Coronary artery (tissue), 2 donors: Measurements from ENCODE around the gene C11orf24.

Experiments
- DNase-seq: peaks from one replicate; pipeline ENCODE4 v3.0.0-alpha.2; 2017; ENCODE audit warnings: low spot score
- H3K27ac ChIP-seq, 2 donors: fragments of 200-600 bp; sonication (generic); one replicate each; pipeline ENCODE4 v1.5.1; 2016 to 2019
- H3K4me3 ChIP-seq: fragments of 200-600 bp; sonication (generic); 2 replicates; pipeline ENCODE4 v1.5.1; 2016; ENCODE audit warnings: mild to moderate bottlenecking, moderate library complexity
- TF ChIP-seq, protein P1 (sequence below): fragments of 200-600 bp; sonication (generic); IDR thresholded peaks from one replicate; pipeline ENCODE4 v1.5.1; 2019; ENCODE audit warnings: antibody characterized with exemption

C11orf24 gene

DNA sequence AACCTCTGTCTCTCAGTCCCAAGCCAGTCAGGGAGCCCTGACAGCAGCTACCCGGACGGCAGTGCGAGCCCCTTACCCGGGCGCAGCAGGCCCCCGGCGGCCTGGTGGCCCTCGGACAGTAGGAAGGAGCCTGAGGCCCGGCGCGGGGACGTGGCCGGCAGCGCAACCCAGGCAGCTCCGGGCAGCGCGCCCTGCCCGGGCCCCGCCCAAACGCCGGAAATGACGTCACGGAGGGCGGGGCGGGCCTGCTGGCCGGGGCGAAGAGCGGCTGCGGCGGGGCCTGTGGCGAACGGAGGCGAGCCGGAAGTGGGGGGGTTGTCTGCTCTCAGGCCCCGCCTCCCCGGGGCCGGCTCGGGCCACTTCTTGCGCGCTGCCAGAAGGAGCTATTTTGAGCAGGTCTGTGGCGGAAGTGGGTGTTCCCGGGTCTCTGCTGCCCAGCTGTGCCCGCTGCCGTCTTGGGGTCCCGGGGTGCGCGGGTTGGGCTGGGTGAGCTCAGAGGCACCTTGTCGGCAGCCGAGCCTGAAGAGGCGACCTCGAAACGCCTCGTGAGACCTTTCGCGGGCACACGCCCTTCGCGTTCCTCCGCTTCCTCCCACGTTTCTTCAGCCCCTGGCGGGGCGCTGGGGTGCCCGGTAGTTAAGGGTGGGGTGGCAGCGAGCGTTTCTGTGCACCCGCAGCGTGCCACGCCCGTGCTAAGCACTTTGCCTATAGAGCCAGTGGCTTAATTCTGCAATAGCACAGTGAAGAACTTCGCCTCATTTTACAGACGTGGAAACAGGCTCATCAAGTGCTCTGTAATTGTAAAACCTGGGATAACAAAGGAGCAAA is at the start of gene C11orf24:
TSS of gene C11orf24 (minus strand) at position 193 of the 828 bp plus-strand sequence. CDS start 8,206 bp downstream, outside the sequence.
- peak; percentile 96 for DNase-seq
- H3K27ac ChIP-seq: peak within 1 kb of the TSS; percentile 85 to 86
- TF ChIP-seq, protein P1, sequence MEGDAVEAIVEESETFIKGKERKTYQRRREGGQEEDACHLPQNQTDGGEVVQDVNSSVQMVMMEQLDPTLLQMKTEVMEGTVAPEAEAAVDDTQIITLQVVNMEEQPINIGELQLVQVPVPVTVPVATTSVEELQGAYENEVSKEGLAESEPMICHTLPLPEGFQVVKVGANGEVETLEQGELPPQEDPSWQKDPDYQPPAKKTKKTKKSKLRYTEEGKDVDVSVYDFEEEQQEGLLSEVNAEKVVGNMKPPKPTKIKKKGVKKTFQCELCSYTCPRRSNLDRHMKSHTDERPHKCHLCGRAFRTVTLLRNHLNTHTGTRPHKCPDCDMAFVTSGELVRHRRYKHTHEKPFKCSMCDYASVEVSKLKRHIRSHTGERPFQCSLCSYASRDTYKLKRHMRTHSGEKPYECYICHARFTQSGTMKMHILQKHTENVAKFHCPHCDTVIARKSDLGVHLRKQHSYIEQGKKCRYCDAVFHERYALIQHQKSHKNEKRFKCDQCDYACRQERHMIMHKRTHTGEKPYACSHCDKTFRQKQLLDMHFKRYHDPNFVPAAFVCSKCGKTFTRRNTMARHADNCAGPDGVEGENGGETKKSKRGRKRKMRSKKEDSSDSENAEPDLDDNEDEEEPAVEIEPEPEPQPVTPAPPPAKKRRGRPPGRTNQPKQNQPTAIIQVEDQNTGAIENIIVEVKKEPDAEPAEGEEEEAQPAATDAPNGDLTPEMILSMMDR: no peak
- H3K4me3 ChIP-seq: peak within 1 kb of the TSS; percentile 86

DNA sequence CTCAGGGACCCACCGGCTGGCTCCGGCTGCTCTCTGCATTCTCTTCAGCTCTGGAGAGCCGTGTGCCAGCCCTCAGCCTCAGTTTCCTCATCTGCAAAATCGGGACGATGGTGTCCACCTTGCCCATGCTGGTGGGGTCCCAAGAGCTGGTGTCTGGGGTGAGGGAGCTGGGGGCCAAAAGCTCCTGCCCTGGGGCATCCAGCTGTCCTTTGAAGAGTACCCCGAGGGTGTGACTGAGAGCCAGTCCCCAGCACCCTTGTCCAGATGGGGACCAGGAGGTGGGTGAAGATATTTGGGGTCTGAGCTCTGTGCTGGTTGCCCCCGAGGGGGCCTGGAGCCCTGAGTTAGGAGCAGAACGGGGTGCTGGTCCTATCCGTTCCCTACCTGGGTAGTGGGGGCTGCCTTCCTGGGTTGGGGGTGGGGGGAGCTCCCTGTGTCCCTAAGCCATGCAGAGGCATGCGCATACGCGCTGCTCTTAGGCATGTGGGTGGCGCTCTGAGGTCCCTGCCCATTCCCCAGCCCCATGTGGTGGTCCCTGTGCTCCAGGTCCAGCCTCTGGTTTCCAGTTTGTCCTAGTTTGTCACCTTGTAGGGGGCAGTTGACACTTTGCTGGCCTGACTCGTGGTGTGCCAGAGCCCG is 45.5 kb upstream of the C11orf24 start:
- TF ChIP-seq, protein P1: no peak
- DNase-seq: no peak
- Histone ChIP-seq H3K27ac (peak overlapping the region in 1 of 2 donors; percentile 53), H3K4me3 (no peak overlapping the region)

DNA sequence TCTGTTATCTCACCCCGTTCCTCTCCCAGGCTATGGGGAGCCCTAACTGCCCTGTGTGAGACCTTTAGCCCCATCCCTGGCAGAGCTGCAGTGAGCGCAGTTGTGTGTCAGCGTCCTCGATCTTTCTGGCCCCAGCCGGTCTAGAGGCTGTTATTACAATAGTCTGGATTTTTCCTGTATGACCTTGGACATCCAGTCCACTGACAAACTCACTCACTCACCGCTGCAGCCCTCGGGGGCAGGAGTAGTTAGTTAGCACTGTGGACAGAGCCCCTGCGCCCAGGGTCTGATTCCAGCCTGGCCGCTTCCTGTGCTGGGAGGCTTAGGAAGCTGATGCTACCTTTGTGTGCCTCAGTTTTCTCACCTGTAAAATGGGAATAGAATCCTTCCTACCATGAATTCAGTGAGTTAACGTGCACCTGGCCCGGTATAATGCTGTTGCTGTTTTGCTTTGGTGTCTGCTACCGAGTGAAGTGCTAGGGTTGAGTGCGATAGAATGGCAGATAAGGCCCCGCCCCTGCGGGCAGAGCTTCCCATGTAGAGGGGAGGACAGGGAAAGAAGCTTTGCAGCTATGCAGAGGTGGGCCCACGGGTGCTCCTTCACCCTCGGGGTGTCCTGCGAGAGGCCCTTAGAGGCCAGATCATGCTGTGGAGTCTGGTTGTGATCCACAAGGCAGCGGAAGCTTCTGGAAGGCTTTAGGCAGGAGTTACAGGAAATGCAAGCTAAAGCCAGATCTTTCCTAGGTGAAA is 43.6 kb upstream of the C11orf24 start:
- TF ChIP-seq, protein P1: no peak
- H3K4me3 ChIP-seq: peak overlapping the region; percentile 84
- peak overlapping the region; percentile 70 to 90 for H3K27ac ChIP-seq
- DNase-seq: no peak

DNA sequence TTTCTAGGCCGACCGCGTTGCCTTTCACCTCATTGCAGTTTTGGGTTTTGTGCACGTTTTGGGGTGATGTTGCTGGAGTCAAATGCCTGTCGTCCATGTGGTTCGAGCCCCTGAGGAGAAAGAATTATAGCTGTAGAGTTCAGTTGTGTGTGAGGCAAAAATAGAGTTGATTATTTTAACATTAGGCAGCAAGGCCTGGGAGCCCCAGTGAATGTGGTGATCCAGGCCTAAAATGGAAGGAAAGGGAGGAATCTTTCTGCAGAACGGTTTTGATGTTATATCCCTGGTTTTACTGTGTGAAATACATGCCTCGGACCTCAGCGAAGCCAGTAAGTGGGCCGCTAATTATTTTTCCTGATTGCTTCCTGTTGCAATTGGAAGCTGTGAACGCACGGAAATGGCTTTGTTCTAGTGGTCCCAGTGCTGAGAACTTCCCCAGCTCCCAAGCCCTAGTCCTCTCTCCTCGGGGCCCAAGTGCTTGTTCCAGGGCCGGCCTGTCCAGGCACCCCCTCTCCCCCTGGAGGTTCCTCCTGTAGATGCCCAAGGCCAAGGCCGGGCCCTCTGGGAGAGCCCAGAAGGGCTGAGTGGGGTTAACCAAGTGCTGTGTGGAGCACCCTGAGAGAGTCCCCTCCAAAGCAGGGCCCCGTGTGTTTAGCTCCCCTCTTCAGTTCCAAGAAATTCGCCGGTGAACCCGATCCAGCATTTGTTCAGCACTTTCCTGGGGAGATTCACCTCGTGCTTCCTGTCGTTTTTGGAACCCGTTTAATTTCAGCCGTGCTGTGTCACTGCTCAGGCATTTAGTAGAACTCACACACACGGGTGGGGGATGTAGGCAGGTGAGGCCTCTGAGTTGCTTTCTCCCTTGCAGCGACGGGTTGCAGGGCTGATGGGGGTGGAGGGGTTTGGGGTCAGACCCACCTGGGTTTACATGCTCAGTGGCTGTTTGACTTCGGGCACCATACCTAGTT is 42.7 kb upstream of the C11orf24 start:
- H3K4me3 ChIP-seq: peak overlapping the region; percentile 84
- peak overlapping the region; percentile 70 to 90 for H3K27ac ChIP-seq
- TF ChIP-seq, protein P1: no peak
- no peak for DNase-seq

DNA sequence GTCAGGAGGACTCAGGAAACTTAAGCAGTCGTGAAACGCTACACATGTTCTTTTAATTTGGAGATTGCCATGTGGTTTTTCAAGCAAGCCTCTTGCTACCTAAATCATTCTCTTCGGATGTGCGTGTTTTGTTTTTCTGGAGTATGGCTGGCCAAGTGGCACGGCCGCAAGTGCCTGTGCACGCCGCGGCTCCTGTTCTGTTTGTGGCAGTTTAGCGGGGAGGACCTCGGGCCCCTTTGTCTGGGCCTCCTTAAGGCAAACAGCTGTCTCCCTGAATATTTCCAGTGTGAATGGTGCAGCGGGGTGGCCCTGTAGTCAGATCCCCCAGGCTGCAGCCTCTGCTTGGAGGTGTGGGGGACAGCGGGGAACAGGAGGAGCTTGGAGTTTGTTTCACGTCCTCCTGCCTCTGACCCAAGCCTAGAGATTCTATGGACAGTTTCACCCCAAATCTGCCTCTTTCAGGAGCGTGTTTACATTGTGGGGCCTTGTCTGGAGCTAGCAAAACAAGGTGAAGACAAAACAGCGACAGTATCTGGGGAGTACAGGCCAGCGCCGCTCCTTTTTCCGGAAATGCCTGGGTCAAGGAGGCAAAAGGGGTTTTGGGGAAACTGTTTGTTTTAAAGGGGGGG is 41.9 kb upstream of the C11orf24 start:
- H3K4me3 ChIP-seq: peak overlapping the region; percentile 84

More for the DNA sequence above, 41.9 kb upstream of the C11orf24 start:
- H3K27ac ChIP-seq: peak overlapping the region; percentile 70 to 90
- TF ChIP-seq, protein P1: no peak
- no peak for DNase-seq
